ENCODE data around the gene PLA2G5.

The PLA2G5 gene

GRCh38 chr1:20093303-20093702 is 23.3 kb downstream of the PLA2G5 start:
- DNase-seq = no peak

GRCh38 chr1:20093940-20094391 is 24.0 kb downstream of the PLA2G5 start:
- DNase-seq = no peak

GRCh38 chr1:20095564-20096434 is 25.8 kb downstream of the PLA2G5 start:
- DNase-seq = no peak

- no peak for DNase-seq
These were observed 26.9 kb downstream of the PLA2G5 start for GRCh38 chr1:20096840-20097447.

GRCh38 chr1:20099533-20099932 is 29.5 kb downstream of the PLA2G5 start:
- no peak for DNase-seq

GRCh38 chr1:20100632-20101355 is 30.8 kb downstream of the PLA2G5 start:
- peak in 2 of 6 experiments; percentile 2 to 12 for DNase-seq

GRCh38 chr1:20102875-20103274 is 32.9 kb downstream of the PLA2G5 start:
- DNase-seq = no peak

- no peak for DNase-seq
These were observed 35.9 kb downstream of the PLA2G5 start for GRCh38 chr1:20105856-20106255.

GRCh38 chr1:20107351-20107750 is 37.4 kb downstream of the PLA2G5 start:
- DNase-seq = no peak

- DNase-seq = no peak
These were observed 37.8 kb downstream of the PLA2G5 start for GRCh38 chr1:20107796-20108195.

- no peak for DNase-seq
These were observed 38.6 kb downstream of the PLA2G5 start for GRCh38 chr1:20108366-20109123.

GRCh38 chr1:20109223-20109856 is 39.3 kb downstream of the PLA2G5 start:
- DNase-seq = no peak

GRCh38 chr1:20110679-20111078 is 40.7 kb downstream of the PLA2G5 start:
- DNase-seq = no peak

GRCh38 chr1:20111452-20111851 is 41.5 kb downstream of the PLA2G5 start:
- DNase-seq = no peak

- DNase-seq = no peak
These were observed 42.4 kb downstream of the PLA2G5 start for GRCh38 chr1:20112279-20113000.

GRCh38 chr1:20114021-20114648 is 44.1 kb downstream of the PLA2G5 start:
- DNase-seq = no peak

GRCh38 chr1:20115479-20115878 is 45.5 kb downstream of the PLA2G5 start:
- no peak for DNase-seq

GRCh38 chr1:20115916-20116315 is 45.9 kb downstream of the PLA2G5 start:
- no peak for DNase-seq

GRCh38 chr1:20117236-20117635 is 47.2 kb downstream of the PLA2G5 start:
- no peak for DNase-seq

- DNase-seq = no peak
These were observed 49.4 kb downstream of the PLA2G5 start, which contains the start of gene PLA2G2D for GRCh38 chr1:20119347-20119746. PLA2G2D (minus strand) TSS chr1:20119536; CDS start chr1:20119498, 38 bp downstream.

- no peak for DNase-seq
These were observed 50.8 kb downstream of the PLA2G5 start for GRCh38 chr1:20120796-20121195.

Measured in stimulated activated naive CD4-positive, alpha-beta T cell (primary cell).